HepG2 (cell line): Measurements from ENCODE around the gene AGRP. TPM values are rescaled to one million over a fixed set of nuclear protein-coding genes. Genes with fewer than 3 reads are reported as not detected.

Source experiments
- CAMTA2 ChIP-seq: sonication (generic); formaldehyde crosslinking; IDR thresholded peaks from 2 replicates; pipeline ENCODE4 v1.4.0; 2020; ENCODE audit warnings: mild to moderate bottlenecking, missing genetic modification reagents, borderline replicate concordance
- ETV5 ChIP-seq: IDR thresholded peaks from 2 replicates; pipeline ENCODE4 v1.6.1; 2018; ENCODE audit warnings: missing biosample characterization, missing genetic modification reagents, inconsistent platforms, borderline replicate concordance
- FOXJ3 ChIP-seq: sonication (generic); formaldehyde crosslinking; IDR thresholded peaks from 2 replicates; pipeline ENCODE4 v1.4.0; 2020; ENCODE audit warnings: missing genetic modification reagents, mild to moderate bottlenecking, borderline replicate concordance
- ISL2 ChIP-seq: sonication (generic); formaldehyde crosslinking; IDR thresholded peaks from 2 replicates; pipeline ENCODE4 v1.5.0; 2020; ENCODE audit warnings: missing genetic modification reagents
- JARID2 ChIP-seq: sonication (generic); formaldehyde crosslinking; IDR thresholded peaks from 2 replicates; pipeline ENCODE4 v1.8.1; 2023; ENCODE audit warnings: missing genetic modification reagents, inconsistent platforms; ENCODE audit not compliant: insufficient replicate concordance
- KDM1A ChIP-seq: IDR thresholded peaks from 2 replicates; pipeline ENCODE4 v1.6.1; 2016; ENCODE audit warnings: missing compliant biosample characterization
- RELA ChIP-seq: sonication (generic); formaldehyde crosslinking; IDR thresholded peaks from 2 replicates; pipeline ENCODE4 v1.4.0; 2020; ENCODE audit warnings: missing genetic modification reagents
- SALL1 ChIP-seq: sonication (generic); formaldehyde crosslinking; IDR thresholded peaks from 2 replicates; pipeline ENCODE4 v1.8.0; 2022; ENCODE audit warnings: mild to moderate bottlenecking, missing genetic modification reagents
- SNAI1 ChIP-seq: sonication (generic); formaldehyde crosslinking; IDR thresholded peaks from 2 replicates; pipeline ENCODE4 v1.5.0; 2020; ENCODE audit warnings: mild to moderate bottlenecking, missing genetic modification reagents, borderline replicate concordance
- WIZ ChIP-seq: sonication (generic); formaldehyde crosslinking; IDR thresholded peaks from 2 replicates; pipeline ENCODE4 v1.5.1; 2020; ENCODE audit warnings: mild to moderate bottlenecking, missing genetic modification reagents
- ZNF263 ChIP-seq: sonication (generic); formaldehyde crosslinking; IDR thresholded peaks from 2 replicates; pipeline ENCODE4 v1.4.0; 2020; ENCODE audit warnings: missing genetic modification reagents
- ZNF274 ChIP-seq: sonication (generic); formaldehyde crosslinking; IDR thresholded peaks from 2 replicates; pipeline ENCODE4 v1.5.1; 2020; ENCODE audit warnings: mild to moderate bottlenecking, missing genetic modification reagents
- ZNF709 ChIP-seq: sonication (generic); formaldehyde crosslinking; IDR thresholded peaks from 2 replicates; pipeline ENCODE4 v1.5.0; 2020; ENCODE audit warnings: mild to moderate bottlenecking, missing genetic modification reagents
- ZNF841 ChIP-seq: sonication (generic); formaldehyde crosslinking; IDR thresholded peaks from 2 replicates; pipeline ENCODE4 v1.8.1; 2023; ENCODE audit warnings: missing genetic modification reagents, borderline replicate concordance
- polyA plus RNA-seq, 8 experiments: library from polyadenylated mRNA; depleted of rRNA in 3 of 8; stranded (reverse) in 7 of 8; unstranded in 1 of 8; fragments of >200 nt; fragmentation: Illumina TruSeq in 4 of 8; extraction: Trizol in 4 of 8; gene quantifications; 2 replicates each; pipeline versions ENCODE4 v1.2.1 to v1.2.3, GENCODE V29; 2011 to 2016; ENCODE audit warnings: low read depth in 4 of 8, missing spikeins in 1 of 8, mixed read lengths in 1 of 8; ENCODE audit not compliant: insufficient read depth in 1 of 8
- total RNA-seq, 5 experiments: library from RNA; depleted of rRNA; stranded (reverse); fragments of >200 nt; fragmentation: Illumina TruSeq; extraction: Trizol; gene quantifications; 2 replicates each; pipeline ENCODE4 v1.2.3, GENCODE V29; 2016; ENCODE audit warnings: low read depth in 1 of 5
- TF ChIP-seq, protein P1 (sequence below): sonication (generic); formaldehyde crosslinking; IDR thresholded peaks from 2 replicates; pipeline ENCODE4 v1.8.0; 2022; ENCODE audit warnings: missing genetic modification reagents, mild to moderate bottlenecking, borderline replicate concordance
- TF ChIP-seq, protein P2 (sequence below): IDR thresholded peaks from 2 replicates; pipeline ENCODE4 v1.6.1; 2016; ENCODE audit warnings: mild to moderate bottlenecking
- TF ChIP-seq, protein P3 (sequence below): sonication (generic); formaldehyde crosslinking; IDR thresholded peaks from 2 replicates; pipeline ENCODE4 v1.4.0; 2020; ENCODE audit warnings: missing genetic modification reagents
- TF ChIP-seq, protein P4 (sequence below): sonication (generic); formaldehyde crosslinking; IDR thresholded peaks from 2 replicates; pipeline ENCODE4 v1.9.0; 2022; ENCODE audit warnings: low read depth, missing genetic modification reagents
- TF ChIP-seq, protein P5 (sequence below): sonication (generic); formaldehyde crosslinking; IDR thresholded peaks from 2 replicates; pipeline ENCODE4 v1.8.1; 2023; ENCODE audit warnings: mild to moderate bottlenecking, missing genetic modification reagents

AGRP gene
- total and polyA plus RNA-seq, 2 of the 13 experiments (the other 11 are each of a cell fraction or from before 2014, with no cell fraction given): not detected

DNA sequence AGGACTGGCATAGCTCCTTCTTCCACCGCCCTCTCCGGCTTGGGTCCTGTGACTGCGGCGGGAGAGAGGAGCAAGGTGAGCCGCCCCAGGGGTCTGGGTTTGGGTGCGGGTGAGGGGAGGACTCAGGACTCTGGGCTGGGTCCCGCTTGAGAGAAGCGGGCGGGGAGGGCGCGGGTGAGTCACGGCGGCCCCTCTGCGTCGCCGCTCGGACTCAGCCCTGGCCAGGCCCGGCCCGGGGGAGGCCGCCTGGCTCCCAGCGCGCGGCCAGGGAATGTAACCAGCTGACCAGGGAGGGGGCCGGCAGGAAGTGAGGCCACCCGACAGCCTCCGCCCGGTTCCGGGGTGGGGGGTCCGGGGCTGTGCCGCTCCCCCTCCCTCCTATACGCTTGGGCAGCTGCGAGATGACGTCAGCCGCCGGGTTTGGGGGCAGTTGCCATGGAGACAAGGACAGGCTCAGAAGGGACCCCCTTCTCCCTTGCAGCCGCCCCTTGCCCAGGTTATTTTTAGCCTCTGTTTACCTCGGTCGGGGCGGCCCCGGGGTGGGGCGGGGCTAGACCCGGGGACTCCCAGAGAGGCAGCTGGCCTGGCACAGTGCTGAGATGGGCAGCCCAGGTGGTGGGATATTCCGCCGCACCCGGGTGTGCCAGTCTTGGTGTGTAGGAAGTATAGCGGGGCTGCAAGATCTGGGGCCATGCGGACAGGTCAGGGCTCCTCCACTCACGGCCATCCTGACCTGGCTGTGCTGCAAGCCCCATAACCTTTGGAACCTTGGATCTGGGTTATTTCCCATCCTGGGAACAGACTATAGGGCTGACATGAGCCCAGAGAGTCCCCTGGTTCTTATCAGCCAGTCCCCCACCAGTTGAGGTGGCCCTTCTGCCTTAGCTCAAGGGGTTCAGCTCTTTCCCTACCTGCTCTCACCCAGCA lies 46.9 kb upstream of the AGRP start (continued):
- no peak for TF ChIP-seq JARID2 (CRISPR knock-in tag)
- TF ChIP-seq CAMTA2 (CRISPR knock-in tag): peak; percentile 64; the same call in 1 of the 2 replicates
- TF ChIP-seq ETV5 (CRISPR knock-in tag): peak; percentile 74; the same call in 1 of the 2 replicates
- TF ChIP-seq, protein P1, sequence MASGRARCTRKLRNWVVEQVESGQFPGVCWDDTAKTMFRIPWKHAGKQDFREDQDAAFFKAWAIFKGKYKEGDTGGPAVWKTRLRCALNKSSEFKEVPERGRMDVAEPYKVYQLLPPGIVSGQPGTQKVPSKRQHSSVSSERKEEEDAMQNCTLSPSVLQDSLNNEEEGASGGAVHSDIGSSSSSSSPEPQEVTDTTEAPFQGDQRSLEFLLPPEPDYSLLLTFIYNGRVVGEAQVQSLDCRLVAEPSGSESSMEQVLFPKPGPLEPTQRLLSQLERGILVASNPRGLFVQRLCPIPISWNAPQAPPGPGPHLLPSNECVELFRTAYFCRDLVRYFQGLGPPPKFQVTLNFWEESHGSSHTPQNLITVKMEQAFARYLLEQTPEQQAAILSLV (CRISPR knock-in tag): no peak
- TF ChIP-seq, protein P2, sequence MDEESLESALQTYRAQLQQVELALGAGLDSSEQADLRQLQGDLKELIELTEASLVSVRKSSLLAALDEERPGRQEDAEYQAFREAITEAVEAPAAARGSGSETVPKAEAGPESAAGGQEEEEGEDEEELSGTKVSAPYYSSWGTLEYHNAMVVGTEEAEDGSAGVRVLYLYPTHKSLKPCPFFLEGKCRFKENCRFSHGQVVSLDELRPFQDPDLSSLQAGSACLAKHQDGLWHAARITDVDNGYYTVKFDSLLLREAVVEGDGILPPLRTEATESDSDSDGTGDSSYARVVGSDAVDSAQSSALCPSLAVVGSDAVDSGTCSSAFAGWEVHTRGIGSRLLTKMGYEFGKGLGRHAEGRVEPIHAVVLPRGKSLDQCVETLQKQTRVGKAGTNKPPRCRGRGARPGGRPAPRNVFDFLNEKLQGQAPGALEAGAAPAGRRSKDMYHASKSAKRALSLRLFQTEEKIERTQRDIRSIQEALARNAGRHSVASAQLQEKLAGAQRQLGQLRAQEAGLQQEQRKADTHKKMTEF (CRISPR knock-in tag): no peak
- TF ChIP-seq ZNF263 (CRISPR knock-in tag): peak; percentile 63; the same call in 1 of the 2 replicates
- no peak for TF ChIP-seq FOXJ3 (CRISPR knock-in tag)
- TF ChIP-seq, protein P3, sequence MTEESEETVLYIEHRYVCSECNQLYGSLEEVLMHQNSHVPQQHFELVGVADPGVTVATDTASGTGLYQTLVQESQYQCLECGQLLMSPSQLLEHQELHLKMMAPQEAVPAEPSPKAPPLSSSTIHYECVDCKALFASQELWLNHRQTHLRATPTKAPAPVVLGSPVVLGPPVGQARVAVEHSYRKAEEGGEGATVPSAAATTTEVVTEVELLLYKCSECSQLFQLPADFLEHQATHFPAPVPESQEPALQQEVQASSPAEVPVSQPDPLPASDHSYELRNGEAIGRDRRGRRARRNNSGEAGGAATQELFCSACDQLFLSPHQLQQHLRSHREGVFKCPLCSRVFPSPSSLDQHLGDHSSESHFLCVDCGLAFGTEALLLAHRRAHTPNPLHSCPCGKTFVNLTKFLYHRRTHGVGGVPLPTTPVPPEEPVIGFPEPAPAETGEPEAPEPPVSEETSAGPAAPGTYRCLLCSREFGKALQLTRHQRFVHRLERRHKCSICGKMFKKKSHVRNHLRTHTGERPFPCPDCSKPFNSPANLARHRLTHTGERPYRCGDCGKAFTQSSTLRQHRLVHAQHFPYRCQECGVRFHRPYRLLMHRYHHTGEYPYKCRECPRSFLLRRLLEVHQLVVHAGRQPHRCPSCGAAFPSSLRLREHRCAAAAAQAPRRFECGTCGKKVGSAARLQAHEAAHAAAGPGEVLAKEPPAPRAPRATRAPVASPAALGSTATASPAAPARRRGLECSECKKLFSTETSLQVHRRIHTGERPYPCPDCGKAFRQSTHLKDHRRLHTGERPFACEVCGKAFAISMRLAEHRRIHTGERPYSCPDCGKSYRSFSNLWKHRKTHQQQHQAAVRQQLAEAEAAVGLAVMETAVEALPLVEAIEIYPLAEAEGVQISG (CRISPR knock-in tag): 0 out of 2 replicates have a peak, but pooled peaks have one; percentile 9
- TF ChIP-seq SNAI1 (CRISPR knock-in tag): 0 out of 2 replicates have a peak, but pooled peaks have one; percentile 71
- TF ChIP-seq ZNF841 (CRISPR knock-in tag): no peak
- TF ChIP-seq ZNF709: 0 out of 2 replicates have a peak, but pooled peaks have one; percentile 21
- no peak; the same call in 1 of the 2 replicates for TF ChIP-seq KDM1A (CRISPR knock-in tag)
- no peak for TF ChIP-seq RELA (CRISPR knock-in tag)
- 0 out of 2 replicates have a peak, but pooled peaks have one; percentile 13 for TF ChIP-seq WIZ (CRISPR knock-in tag)
- 0 out of 2 replicates have a peak, but pooled peaks have one; percentile 14 for TF ChIP-seq ISL2 (CRISPR knock-in tag)
- TF ChIP-seq, protein P4, sequence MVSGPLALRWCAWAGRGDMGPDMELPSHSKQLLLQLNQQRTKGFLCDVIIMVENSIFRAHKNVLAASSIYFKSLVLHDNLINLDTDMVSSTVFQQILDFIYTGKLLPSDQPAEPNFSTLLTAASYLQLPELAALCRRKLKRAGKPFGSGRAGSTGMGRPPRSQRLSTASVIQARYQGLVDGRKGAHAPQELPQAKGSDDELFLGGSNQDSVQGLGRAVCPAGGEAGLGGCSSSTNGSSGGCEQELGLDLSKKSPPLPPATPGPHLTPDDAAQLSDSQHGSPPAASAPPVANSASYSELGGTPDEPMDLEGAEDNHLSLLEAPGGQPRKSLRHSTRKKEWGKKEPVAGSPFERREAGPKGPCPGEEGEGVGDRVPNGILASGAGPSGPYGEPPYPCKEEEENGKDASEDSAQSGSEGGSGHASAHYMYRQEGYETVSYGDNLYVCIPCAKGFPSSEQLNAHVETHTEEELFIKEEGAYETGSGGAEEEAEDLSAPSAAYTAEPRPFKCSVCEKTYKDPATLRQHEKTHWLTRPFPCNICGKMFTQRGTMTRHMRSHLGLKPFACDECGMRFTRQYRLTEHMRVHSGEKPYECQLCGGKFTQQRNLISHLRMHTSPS: peak; percentile 20; the same call in 1 of the 2 replicates
- TF ChIP-seq SALL1: 0 out of 2 replicates have a peak, but pooled peaks have one; percentile 38
- TF ChIP-seq, protein P5, sequence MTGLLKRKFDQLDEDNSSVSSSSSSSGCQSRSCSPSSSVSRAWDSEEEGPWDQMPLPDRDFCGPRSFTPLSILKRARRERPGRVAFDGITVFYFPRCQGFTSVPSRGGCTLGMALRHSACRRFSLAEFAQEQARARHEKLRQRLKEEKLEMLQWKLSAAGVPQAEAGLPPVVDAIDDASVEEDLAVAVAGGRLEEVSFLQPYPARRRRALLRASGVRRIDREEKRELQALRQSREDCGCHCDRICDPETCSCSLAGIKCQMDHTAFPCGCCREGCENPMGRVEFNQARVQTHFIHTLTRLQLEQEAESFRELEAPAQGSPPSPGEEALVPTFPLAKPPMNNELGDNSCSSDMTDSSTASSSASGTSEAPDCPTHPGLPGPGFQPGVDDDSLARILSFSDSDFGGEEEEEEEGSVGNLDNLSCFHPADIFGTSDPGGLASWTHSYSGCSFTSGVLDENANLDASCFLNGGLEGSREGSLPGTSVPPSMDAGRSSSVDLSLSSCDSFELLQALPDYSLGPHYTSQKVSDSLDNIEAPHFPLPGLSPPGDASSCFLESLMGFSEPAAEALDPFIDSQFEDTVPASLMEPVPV (CRISPR knock-in tag): no peak
- TF ChIP-seq ZNF274: 0 out of 2 replicates have a peak, but pooled peaks have one; percentile 58
